SK-N-SH (cell line): ENCODE measurements around the gene PSEN2. TPM values are rescaled to one million over a fixed set of nuclear protein-coding genes. Genes with fewer than 3 reads are reported as not detected.
A peak's percentile ranks its signal among the peaks of the same experiment; 100 is the strongest.

Source experiments
- CTCF ChIA-PET: fragments of 300-600, 350-600 bp; formaldehyde crosslinking; extraction: SDS; loops from one replicate; lab custom pipeline; 2021; lab: Yijun Ruan, JAX
- POLR2A ChIA-PET: fragments of 350-600 bp; sonication (Branson Sonifier 250); formaldehyde crosslinking; extraction: SDS; loops from one replicate; lab custom pipeline; 2020; ENCODE audit warnings: antibody characterized with exemption, inconsistent platforms; lab: Yijun Ruan, JAX
- DNase-seq: peaks from one replicate; pipeline ENCODE4 v3.0.0; 2012
- H2AFZ ChIP-seq: fragments of 200-600 bp; sonication (generic); 2 replicates; pipeline ENCODE4 v1.8.1; 2016; ENCODE audit warnings: antibody characterized with exemption, mild to moderate bottlenecking, low read depth
- H3F3A ChIP-seq: fragments of 200-600 bp; sonication (generic); replicated peaks from 2 replicates; pipeline ENCODE3; 2016; ENCODE audit warnings: antibody characterized with exemption, mild to moderate bottlenecking; ENCODE audit not compliant: insufficient read depth
- H3K27ac ChIP-seq, 2 experiments: fragments of 200-500 bp in 1 of 2; fragments of 200-600 bp in 1 of 2; sonication (Bioruptor generic) in 1 of 2; sonication (generic), shearing (Covaris generic) in 1 of 2; 2 replicates each; pipeline versions ENCODE4 v1.5.1 to v1.6.1; 2014 to 2016; ENCODE audit warnings: low read depth in 2 of 2, inconsistent platforms in 1 of 2, low read length in 1 of 2, mild to moderate bottlenecking in 1 of 2, mixed read lengths in 1 of 2
- H3K27me3 ChIP-seq: fragments of 200-600 bp; sonication (generic), shearing (Covaris generic); 2 replicates; pipeline ENCODE4 v1.6.1; 2016; ENCODE audit warnings: mixed run types; ENCODE audit not compliant: insufficient read depth
- H3K36me3 ChIP-seq, 2 experiments: fragments of 200-500 bp in 1 of 2; fragments of 200-600 bp in 1 of 2; sonication (Bioruptor generic) in 1 of 2; sonication (generic) in 1 of 2; replicated peaks in 1 of 2; 2 replicates each; pipeline versions ENCODE3 to v1.5.1; 2014 to 2016; ENCODE audit warnings: low read length in 1 of 2, mild to moderate bottlenecking in 1 of 2; ENCODE audit not compliant: insufficient read depth in 2 of 2, control insufficient read depth in 1 of 2
- H3K4me1 ChIP-seq, 2 experiments: fragments of 200-500 bp in 1 of 2; fragments of 200-600 bp in 1 of 2; sonication (Bioruptor generic) in 1 of 2; sonication (generic), shearing (Covaris generic) in 1 of 2; 2 replicates each; pipeline versions ENCODE4 v1.5.1 to v1.6.1; 2014 to 2016; ENCODE audit warnings: low read depth in 1 of 2, low read length in 1 of 2, mixed run types in 1 of 2; ENCODE audit not compliant: insufficient read depth in 2 of 2, control insufficient read depth in 1 of 2
- H3K4me2 ChIP-seq: fragments of 200-600 bp; sonication (generic), shearing (Covaris generic); 2 replicates; pipeline ENCODE4 v1.6.1; 2017; ENCODE audit warnings: mixed run types
- H3K4me3 ChIP-seq, 2 experiments: fragments of 200-500 bp in 1 of 2; fragments of 200-600 bp in 1 of 2; sonication (Bioruptor generic) in 1 of 2; sonication (generic), shearing (Covaris generic) in 1 of 2; 2 replicates each; pipeline versions ENCODE4 v1.5.1 to v1.8.1; 2014 to 2016; ENCODE audit warnings: low read depth in 2 of 2, inconsistent platforms in 1 of 2, low read length in 1 of 2, mild to moderate bottlenecking in 1 of 2, mixed read lengths in 1 of 2, moderate library complexity in 1 of 2
- H3K79me2 ChIP-seq: fragments of 200-600 bp; sonication (generic); 2 replicates; pipeline ENCODE4 v1.8.1; 2017; ENCODE audit warnings: mild to moderate bottlenecking; ENCODE audit not compliant: insufficient read depth
- H3K9ac ChIP-seq: fragments of 200-600 bp; sonication (generic); 2 replicates; pipeline ENCODE4 v1.6.1; 2017; ENCODE audit warnings: mixed run types
- H3K9me2 ChIP-seq: fragments of 200-600 bp; sonication (generic); 2 replicates; pipeline ENCODE4 v1.6.1; 2017; ENCODE audit warnings: mixed run types
- H3K9me3 ChIP-seq: fragments of 200-600 bp; sonication (generic); 2 replicates; pipeline ENCODE4 v1.6.1; 2017; ENCODE audit warnings: mixed run types, mild to moderate bottlenecking, moderate library complexity
- H4K20me1 ChIP-seq: fragments of 200-600 bp; sonication (generic); 2 replicates; pipeline ENCODE4 v1.6.1; 2017; ENCODE audit warnings: mild to moderate bottlenecking, mixed run types; ENCODE audit not compliant: insufficient read depth
- CHD2 ChIP-seq: fragments of 150-350 bp; IDR thresholded peaks from 2 replicates; pipeline ENCODE4 v1.6.1; 2018; ENCODE audit warnings: low read length; ENCODE audit not compliant: partially characterized antibody
- EP300 ChIP-seq, 2 experiments: IDR thresholded peaks; 2 replicates each; pipeline versions ENCODE4 v1.4.0 to v1.6.1; 2012; ENCODE audit warnings: borderline replicate concordance in 1 of 2, low read depth in 1 of 2, low read length in 1 of 2
- EZH2phosphoT487 ChIP-seq: fragments of 200-600 bp; sonication (generic); IDR thresholded peaks from 2 replicates; pipeline ENCODE4 v1.6.1; 2017; ENCODE audit warnings: low read depth, mixed run types, mild to moderate bottlenecking, antibody characterized with exemption, moderate library complexity, borderline replicate concordance
- FOXJ3 ChIP-seq: sonication (generic); formaldehyde crosslinking; IDR thresholded peaks from 2 replicates; pipeline ENCODE4 v1.5.1; 2020; ENCODE audit warnings: mild to moderate bottlenecking, missing genetic modification reagents
- GATA2 ChIP-seq: sonication (generic); formaldehyde crosslinking; IDR thresholded peaks from 2 replicates; pipeline ENCODE4 v1.5.0; 2020; ENCODE audit warnings: mild to moderate bottlenecking, missing genetic modification reagents
- JUND ChIP-seq: IDR thresholded peaks from 2 replicates; pipeline ENCODE4 v1.4.0; 2012
- NRF1 ChIP-seq: IDR thresholded peaks from 2 replicates; pipeline ENCODE4 v1.6.1; 2012; ENCODE audit warnings: low read depth, mild to moderate bottlenecking, low read length
- RFX5 ChIP-seq: IDR thresholded peaks from 2 replicates; pipeline ENCODE4 v1.6.1; 2012; ENCODE audit warnings: mild to moderate bottlenecking, improper control_type of control experiment, low read length
- SIN3A ChIP-seq: IDR thresholded peaks from 2 replicates; pipeline ENCODE4 v1.6.1; 2012; ENCODE audit warnings: low read depth, mild to moderate bottlenecking, low read length, moderate library complexity, borderline replicate concordance
- SMC3 ChIP-seq: IDR thresholded peaks from 2 replicates; pipeline ENCODE4 v1.6.1; 2012; ENCODE audit warnings: low read depth, low read length, improper control_type of control experiment
- USF1 ChIP-seq: IDR thresholded peaks from 2 replicates; pipeline ENCODE4 v1.4.0; 2012; ENCODE audit warnings: low read depth, borderline replicate concordance
- USF2 ChIP-seq: fragments of 150-350 bp; IDR thresholded peaks from 2 replicates; pipeline ENCODE4 v1.6.1; 2017; ENCODE audit warnings: antibody characterized with exemption, low read length, low read depth, borderline replicate concordance
- ZBTB33 ChIP-seq: IDR thresholded peaks from 2 replicates; pipeline ENCODE4 v1.4.0; 2012; ENCODE audit warnings: low read depth, borderline replicate concordance
- WGBS: methylation state at CpG from one replicate; pipeline ENCODE4 v1.1.6; 2017; ENCODE audit warnings: low lambda C conversion rate; 5-methylcytosine and 5-hydroxymethylcytosine counted together
- polyA plus RNA-seq, 3 experiments: library from polyadenylated mRNA; depleted of rRNA; stranded (reverse); fragments of >200 nt; gene quantifications; 2 replicates each; pipeline ENCODE4 v1.2.3, GENCODE V29; 2012

Gene PSEN2
- polyA plus RNA-seq, 1 of the 3 experiments (the other 2 are of a cell fraction) = 20.2 TPM

- H4K20me1 ChIP-seq = no peaks in the 10 kb centered on the region
- WGBS = 95% methylated on average over 11 of the region's 11 CpGs
- no peak for TF ChIP-seq EZH2phosphoT487
- no peak for TF ChIP-seq NRF1
- no peak for TF ChIP-seq RFX5
- TF ChIP-seq JUND = no peak
- no peak for TF ChIP-seq EP300 (IDR thresholded peaks at IDR 0.05; ENCODE audit: borderline replicate concordance in 1 of 2, low read depth in 1 of 2, low read length in 1 of 2)
- no peak for TF ChIP-seq ZBTB33
- TF ChIP-seq CHD2 = no peak
- no peak for TF ChIP-seq USF2
- TF ChIP-seq USF1 = no peak
- no peak for TF ChIP-seq SIN3A
- no peak for TF ChIP-seq FOXJ3 (CRISPR knock-in tag)
- TF ChIP-seq GATA2 (CRISPR knock-in tag) = no peak
- TF ChIP-seq SMC3 = no peak
- H3F3A ChIP-seq = no peaks in the 10 kb centered on the region
- no peaks in the 10 kb centered on the region for H3K36me3 ChIP-seq
- H3K4me3 ChIP-seq = no peak overlapping the region
- no peak for DNase-seq
- H3K9me3 ChIP-seq = no peaks in the 10 kb centered on the region
- H3K4me2 ChIP-seq = no peak overlapping the region
- peak overlapping the region; percentile 83 for H2AFZ ChIP-seq
- H3K9ac ChIP-seq = no peak overlapping the region
- H3K27me3 ChIP-seq = no peaks in the 10 kb centered on the region; the same call in 1 of the 2 replicates
- POLR2A ChIA-PET = no interaction called here
- no peak overlapping the region for H3K27ac ChIP-seq
- no peaks in the 10 kb centered on the region for H3K79me2 ChIP-seq
- H3K9me2 ChIP-seq = no peaks in the 10 kb centered on the region
- peaks cover 0 to 2% of the 10 kb centered on the region in 2 experiments; a peak in 1 of 4 replicates for H3K4me1 ChIP-seq
- CTCF ChIA-PET = interaction anchor here (0.8 to 5.8 kb wide), 32 partner anchors 10 to 613 kb away, joined by 3 to 120 read pairs (median 4); no protein-coding TSS in a partner anchor
These were observed 43.0 kb upstream of the PSEN2 start for GRCh38 chr1:226827458-226827857.
